ENCODE data around the gene SLC1A3.

DNA sequence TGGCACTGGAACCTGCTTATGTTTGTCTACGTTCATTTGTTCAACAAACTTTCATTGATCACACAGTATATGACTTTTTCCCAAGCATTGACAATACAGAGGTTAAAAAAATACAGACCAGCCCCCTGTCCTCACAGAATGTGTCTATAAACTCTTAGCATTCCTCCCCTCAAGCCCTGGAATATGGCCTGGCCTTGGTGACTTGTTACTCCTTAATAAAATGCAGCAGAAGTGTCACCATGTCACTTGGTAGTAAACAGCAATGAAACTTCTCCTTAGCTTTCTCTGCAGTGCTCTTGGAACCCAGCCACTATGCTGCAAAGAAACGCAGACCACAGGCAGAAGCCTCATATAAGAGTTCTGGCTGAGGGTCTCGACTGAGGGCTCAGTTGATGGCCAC is 19.1 kb upstream of the SLC1A3 start:
- TF ChIP-seq, protein P1, sequence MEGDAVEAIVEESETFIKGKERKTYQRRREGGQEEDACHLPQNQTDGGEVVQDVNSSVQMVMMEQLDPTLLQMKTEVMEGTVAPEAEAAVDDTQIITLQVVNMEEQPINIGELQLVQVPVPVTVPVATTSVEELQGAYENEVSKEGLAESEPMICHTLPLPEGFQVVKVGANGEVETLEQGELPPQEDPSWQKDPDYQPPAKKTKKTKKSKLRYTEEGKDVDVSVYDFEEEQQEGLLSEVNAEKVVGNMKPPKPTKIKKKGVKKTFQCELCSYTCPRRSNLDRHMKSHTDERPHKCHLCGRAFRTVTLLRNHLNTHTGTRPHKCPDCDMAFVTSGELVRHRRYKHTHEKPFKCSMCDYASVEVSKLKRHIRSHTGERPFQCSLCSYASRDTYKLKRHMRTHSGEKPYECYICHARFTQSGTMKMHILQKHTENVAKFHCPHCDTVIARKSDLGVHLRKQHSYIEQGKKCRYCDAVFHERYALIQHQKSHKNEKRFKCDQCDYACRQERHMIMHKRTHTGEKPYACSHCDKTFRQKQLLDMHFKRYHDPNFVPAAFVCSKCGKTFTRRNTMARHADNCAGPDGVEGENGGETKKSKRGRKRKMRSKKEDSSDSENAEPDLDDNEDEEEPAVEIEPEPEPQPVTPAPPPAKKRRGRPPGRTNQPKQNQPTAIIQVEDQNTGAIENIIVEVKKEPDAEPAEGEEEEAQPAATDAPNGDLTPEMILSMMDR (IDR thresholded peaks at IDR 0.05), result no peak
- no peak for TF ChIP-seq POLR2A (IDR thresholded peaks at IDR 0.05)

Measured in uterus (tissue), 2 donors.